ENCODE measurements around the gene ANKRD33B.

GRCh38 chr5:10550222-10550995 lies 13.5 kb upstream of the ANKRD33B start:
- TF ChIP-seq CTCF (IDR thresholded peaks at IDR 0.05) (no peak), POLR2A (IDR thresholded peaks at IDR 0.05) (no peak)

Measured in esophagus squamous epithelium (tissue), 4 donors.